ENCODE results near the gene ADCY5.

The ADCY5 gene

GRCh38 chr3:123447749-123448517 lies 957 bp downstream of the ADCY5 start:
- no peak for TF ChIP-seq CTCF (conservative IDR thresholded peaks at IDR 0.05; ENCODE audit: low read depth, low read length)
- no peak overlapping the region for H3K4me3 ChIP-seq (ENCODE audit: low read length)
- DNase-seq (ENCODE audit: low read depth) = no peak

GRCh38 chr3:123447416-123447748 lies 1.5 kb downstream of the ADCY5 start:
- no peak overlapping the region for H3K4me3 ChIP-seq (ENCODE audit: low read length)
- TF ChIP-seq CTCF (conservative IDR thresholded peaks at IDR 0.05; ENCODE audit: low read depth, low read length) = no peak
- DNase-seq (ENCODE audit: low read depth) = no peak

GRCh38 chr3:123446610-123447109 lies 2.2 kb downstream of the ADCY5 start:
- no peak for DNase-seq (ENCODE audit: low read depth)
- H3K4me3 ChIP-seq (ENCODE audit: low read length) = no peak overlapping the region
- no peak for TF ChIP-seq CTCF (conservative IDR thresholded peaks at IDR 0.05; ENCODE audit: low read depth, low read length)

- TF ChIP-seq CTCF (conservative IDR thresholded peaks at IDR 0.05; ENCODE audit: low read depth, low read length) = no peak
- H3K4me3 ChIP-seq (ENCODE audit: low read length) = no peak overlapping the region
- no peak for DNase-seq (ENCODE audit: low read depth)
Measured at GRCh38 chr3:123446210-123446609, 2.7 kb downstream of the ADCY5 start.

GRCh38 chr3:123445702-123446101 lies 3.2 kb downstream of the ADCY5 start:
- no peak for DNase-seq (ENCODE audit: low read depth)
- no peak overlapping the region for H3K4me3 ChIP-seq (ENCODE audit: low read length)
- TF ChIP-seq CTCF (conservative IDR thresholded peaks at IDR 0.05; ENCODE audit: low read depth, low read length) = no peak

GRCh38 chr3:123444744-123445143 lies 4.1 kb downstream of the ADCY5 start:
- peak; percentile 28 for TF ChIP-seq CTCF (conservative IDR thresholded peaks at IDR 0.05; ENCODE audit: low read depth, low read length)
- no peak for DNase-seq (ENCODE audit: low read depth)
- H3K4me3 ChIP-seq (ENCODE audit: low read length) = no peak overlapping the region

GRCh38 chr3:123444023-123444422 lies 4.9 kb downstream of the ADCY5 start:
- H3K4me3 ChIP-seq (ENCODE audit: low read length) = no peak overlapping the region
- DNase-seq (ENCODE audit: low read depth) = no peak
- no peak for TF ChIP-seq CTCF (conservative IDR thresholded peaks at IDR 0.05; ENCODE audit: low read depth, low read length)
